ENCODE measurements around the gene TJAP1.
"Not testable (repeated sequence)": the region's sequence is repeated elsewhere in the genome, so short reads cannot be mapped to it uniquely, and the experiment has no call there.

The TJAP1 gene

DNA sequence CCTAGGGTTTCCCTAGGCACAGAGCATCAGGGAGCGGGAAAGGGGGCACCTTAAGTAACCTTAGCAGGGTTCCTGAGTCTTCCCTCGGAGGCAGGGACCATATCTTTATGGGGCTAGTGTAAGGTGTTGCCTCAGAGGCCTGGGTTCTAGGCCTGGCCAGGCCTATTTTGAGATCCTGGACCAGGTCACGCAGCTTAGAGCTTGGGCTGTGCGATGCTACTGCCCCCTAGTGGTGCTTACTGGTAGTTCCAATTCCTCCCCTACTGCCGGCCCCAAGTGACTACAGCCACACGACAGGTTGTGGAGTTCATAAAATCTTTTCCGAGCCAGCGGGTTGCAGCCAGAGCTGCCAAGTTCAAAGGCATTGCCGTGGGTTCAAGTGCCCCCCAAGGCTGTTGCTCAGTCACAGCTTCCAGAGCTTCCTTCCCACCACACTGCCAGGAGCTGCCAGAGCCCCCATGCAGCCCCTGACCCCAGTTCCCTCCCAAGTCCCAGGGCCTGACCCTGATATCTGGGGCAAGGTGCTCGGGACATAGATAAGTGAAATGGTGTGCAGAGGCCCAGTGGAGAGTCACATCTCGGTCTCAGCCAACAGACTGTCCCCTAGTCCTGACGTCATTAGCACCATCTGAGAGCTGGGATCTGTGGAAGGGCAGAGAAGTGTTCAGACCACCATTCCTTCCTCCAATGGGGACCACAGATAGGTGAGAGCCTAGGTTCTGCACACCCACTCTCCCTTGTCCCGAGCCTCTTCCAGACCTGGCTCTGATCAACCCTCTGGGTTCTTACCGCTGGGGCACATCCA is 29.5 kb downstream of the TJAP1 start:
- DNase-seq, result peak; percentile 79 to 84

DNA sequence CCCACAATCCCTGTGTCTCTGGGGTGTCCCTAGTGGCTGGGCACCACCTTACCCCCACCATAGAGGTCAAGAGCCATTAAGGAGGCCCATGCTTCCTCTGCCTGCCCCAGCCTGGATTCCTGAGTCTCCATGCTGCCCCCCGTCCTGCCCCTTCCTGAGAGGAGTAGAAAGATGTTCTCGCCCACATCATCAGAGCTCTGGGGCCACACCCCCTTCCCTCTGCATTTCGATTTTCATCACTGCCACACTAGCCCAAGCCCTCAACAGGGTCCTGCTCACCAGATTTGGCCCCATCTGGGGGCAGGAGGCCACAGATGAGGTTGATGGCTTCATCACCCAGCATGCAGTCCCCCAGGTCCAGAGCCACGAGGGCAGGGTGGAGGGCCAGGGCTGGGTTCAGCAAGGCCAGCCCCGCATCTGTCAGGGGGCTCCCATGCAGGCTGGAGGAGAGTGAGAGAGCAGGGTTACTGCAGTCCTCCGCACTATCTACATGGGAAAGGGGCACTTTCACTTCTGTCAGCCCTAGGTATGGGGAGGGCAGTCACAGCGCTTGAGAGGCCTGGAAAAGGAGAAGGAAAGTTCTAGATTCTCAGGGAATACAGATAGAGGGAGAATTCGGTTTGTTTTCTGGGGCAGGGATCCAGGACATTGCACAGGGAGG is 31.2 kb downstream of the TJAP1 start:
- DNase-seq, result no peak

DNA sequence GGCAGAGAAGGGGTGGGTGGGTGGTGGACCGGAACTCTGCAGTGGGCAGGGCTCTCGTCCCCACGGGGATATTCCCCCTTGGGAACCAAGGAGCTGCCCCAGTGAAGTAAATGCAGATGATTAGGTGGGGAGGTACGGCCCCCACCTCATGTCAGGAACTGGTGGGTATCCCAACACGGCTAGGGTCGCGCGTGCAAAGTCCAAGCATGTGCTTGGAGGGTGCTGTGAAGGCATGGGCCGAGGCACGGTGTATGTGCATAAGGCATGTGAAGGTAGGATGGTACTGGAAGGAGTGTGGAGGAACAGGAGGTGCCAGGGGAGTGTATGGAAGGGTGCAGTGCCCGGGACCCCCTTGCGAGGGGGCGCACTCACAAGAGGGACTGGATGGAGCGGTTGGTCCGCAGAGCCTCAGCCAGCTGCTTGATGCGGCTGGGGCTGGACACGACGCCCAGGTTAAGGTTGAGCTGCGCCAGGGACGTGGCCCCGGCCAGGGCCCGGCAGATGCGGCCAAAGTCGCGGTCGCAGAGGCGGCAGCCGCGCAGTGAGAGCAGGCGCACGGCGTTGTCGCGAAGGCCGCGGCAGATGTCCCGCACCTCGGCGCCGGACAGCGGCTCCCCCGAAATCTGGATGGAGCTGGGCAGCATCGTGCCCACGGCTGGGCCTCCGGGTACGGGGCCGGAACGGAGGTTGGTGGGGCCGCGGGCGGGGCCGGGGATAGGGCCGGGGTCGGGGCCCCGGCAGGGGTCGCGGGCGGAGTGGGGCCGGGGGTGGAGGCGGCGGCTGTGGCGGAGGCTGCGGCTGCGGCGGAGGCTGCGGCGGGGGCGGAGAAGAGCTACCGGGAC is 32.0 kb downstream of the TJAP1 start:
- DNase-seq, result no peak

DNA sequence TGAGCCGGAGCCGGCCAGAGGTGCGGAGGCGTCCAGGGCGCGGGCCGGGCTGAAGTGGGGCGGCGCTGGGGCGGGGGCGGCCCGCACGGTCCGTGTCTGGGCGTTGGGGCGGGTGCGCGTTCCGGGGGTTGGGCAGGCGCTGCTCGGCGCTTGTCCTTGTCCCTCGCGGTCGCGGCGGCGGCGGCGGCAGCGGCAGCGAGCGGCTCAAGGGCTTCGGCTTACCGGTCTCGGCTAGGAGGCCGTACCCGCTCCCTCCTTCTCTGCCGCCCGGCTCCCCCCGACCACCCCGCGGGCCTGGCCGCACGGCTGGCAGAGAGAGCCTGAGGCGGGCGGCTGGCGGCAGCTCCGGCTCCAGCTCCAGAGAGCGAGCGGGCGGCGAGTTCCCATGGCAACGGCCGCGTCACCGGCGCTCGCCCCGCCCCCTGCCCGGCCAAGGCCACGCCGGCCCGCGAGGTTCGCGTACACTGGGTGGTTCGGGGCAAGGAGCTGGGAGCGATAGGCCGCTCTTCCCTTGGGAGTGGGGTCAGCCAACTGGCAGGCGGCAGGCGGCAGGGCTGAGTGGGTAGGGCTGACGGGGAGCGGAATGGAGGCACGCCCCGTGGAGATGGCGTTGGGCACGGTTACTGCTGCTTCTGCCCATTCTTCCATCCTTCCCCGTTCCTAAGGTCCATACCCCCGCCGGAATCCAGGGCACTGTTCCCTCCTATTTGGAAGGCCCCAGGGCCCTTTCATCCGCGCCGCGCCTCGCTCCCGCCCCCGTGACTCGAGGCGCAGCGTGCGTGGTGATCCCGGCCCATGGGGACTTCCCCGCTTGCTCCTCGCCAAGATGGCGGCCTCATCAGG is 32.8 kb downstream of the TJAP1 start, which contains the start of gene LRRC73:
LRRC73 (minus strand) TSS at position 363 of the 843 bp plus-strand sequence. CDS start 561 bp downstream, outside the sequence.
- DNase-seq, result peak; percentile 83 to 84

DNA sequence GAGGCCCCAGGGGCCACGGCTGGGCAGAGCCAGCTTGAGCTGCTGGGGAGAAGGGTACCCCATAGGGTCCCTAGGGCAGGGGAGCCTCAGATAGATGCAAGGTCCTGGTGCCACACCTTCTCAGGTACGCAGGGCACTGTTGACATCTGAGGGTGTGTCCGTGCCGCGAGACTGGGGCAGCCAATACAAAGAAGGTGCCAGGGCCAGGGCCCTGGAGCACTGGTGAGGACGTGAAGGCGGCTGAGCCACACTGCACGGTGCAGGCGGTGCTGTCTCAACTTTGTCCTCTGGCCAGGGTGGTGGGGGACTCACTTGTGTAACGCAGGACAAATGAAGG is 33.4 kb downstream of the TJAP1 start:
- DNase-seq, result no peak

DNA sequence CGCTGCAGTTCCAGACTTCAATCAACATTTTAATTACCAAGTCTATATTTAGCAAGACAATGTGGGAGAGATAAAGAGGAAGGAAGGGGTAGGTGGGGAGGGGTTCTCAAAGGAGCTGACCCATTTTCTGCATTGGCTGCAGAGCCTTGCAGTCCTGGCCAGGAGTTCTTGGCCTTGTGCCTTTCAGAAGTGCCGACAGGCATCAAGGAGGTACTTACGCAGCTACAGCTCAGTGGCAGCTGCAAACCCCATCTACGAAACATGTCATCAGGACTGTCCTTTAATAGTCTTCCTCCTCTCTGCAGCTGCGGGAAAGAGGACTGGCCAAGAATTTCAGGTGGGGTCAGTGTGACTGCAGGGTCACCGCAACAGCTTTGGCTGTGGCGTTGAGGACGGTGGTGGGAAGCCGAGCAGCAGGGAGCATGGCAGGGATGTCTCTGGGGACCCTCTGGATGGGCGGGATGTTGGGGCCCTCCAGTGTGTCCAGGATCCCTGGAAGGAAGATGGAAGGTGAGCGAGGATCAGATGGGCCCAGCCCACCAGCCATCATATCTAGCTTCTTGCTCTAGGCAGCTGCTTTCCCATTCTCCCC is 34.5 kb downstream of the TJAP1 start:
- DNase-seq, result no peak

DNA sequence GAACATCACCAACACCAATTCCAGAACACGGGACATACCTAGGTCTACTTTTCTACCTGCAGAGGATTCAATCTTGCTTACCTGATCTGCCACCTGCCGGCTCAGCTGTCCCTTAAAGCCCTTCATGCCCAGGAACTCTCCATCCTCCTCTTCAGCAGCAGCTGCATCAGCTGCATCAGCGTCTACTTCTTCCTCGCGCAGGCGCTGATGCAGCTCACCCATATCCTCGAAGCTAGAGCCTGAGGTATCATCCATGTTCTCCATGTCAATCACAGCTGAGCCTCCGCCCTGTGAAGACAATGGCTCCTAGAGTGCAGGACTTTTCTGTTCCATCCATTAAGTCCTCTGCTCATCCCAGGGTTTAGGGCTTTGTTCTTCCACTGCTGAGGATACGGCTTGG is 38.4 kb downstream of the TJAP1 start:
- DNase-seq, result no peak

DNA sequence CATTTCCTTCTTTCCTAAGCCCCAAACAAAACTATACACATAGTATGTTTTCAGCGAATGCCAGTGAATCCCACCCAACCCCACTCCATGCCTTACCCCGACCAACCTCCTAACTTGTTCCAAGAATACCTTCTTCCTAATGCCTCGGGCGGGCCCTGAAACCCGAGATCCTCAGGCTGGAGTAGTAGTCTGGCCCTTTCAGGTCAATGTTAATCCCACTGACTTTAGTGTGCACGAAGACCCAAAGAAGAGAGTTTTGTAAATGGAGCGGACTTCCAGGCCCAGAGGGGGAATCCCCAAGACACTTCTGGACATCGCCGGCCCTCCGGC is 39.0 kb downstream of the TJAP1 start:
- DNase-seq, result no peak

DNA sequence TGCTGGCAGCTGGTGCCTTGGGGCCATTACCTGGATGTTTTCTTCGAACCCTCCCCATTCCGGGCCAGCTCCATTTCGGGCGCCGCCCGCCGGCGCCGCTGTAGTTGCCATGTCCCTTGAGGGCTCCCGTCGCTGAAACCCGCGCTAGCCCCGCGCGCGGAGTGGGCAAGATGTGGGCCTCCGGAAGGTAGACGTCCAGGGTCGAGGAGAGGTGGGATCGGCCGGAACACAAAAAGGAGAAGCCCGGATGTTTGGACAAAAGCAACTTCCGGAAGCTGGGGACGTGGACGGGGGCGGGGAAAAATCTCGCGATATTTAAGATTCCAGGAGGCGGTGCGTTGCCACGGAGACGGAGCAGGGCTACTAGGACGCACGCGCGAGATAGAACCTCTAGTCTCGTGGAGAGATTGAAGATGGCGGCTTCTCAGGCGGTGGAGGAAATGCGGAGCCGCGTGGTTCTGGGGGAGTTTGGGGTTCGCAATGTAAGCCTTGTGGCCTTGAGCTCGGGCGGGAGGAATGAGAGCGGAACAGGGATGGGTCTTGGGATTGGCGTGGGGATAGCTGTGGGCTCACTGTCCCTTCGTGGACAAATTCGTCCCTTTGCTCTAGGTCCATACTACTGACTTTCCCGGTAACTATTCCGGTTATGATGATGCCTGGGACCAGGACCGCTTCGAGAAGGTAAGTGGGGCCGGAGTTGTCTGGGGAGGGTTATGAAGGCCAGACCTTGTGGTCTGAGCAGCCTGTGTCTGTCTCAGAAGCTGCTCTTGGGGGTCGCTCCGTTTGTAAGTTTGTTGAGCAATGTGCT is 39.5 kb downstream of the TJAP1 start, which contains the start of the genes POLR1C and YIPF3:
POLR1C (plus strand) TSS at position 393 of the 808 bp plus-strand sequence; CDS start at position 414, 21 bp downstream.
YIPF3 (minus strand) TSS at position 230 of the 808 bp plus-strand sequence; CDS start at position 111, 119 bp downstream.
- DNase-seq, result peak; percentile 95 to 97

DNA sequence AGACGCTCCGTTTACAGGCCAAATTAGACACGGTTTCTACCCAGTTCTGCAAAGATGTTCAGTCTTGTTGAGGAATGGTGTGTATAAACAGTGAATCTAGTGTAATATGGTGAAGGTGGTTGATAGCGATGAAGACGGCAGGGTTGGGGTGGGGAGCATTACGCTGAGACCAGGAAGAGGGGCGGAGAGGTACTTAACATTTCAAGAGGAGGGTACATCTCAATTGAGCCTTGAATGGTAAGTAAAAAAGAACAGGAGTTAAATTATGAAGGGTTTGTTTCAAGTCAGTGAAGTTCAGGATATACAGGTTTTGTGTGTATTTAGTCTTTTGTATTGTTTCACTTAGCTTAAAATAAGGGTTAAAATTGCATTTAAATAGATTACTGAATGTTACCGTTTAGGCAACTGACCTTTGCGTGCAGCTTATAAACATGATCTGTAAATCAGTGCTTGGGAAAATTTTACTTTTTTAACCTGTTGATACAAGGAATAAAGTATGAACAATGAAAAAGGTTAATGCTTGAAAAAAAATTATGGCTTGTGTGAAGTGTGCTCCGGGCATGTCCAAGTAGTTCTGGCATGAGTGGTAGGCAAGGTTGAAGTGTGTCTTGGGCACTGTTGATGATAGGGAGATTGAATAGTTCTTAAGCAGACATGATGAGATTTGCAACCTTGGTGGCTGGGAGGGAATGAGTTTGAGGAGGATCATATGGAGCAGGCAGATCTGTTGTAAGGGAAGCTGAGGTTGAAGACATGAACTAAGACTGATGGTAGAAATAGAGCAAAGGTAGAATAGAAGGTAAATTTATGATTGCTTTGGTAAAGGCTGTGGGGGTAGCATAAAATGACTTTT is 40.4 kb downstream of the TJAP1 start:
- DNase-seq, result no peak

DNA sequence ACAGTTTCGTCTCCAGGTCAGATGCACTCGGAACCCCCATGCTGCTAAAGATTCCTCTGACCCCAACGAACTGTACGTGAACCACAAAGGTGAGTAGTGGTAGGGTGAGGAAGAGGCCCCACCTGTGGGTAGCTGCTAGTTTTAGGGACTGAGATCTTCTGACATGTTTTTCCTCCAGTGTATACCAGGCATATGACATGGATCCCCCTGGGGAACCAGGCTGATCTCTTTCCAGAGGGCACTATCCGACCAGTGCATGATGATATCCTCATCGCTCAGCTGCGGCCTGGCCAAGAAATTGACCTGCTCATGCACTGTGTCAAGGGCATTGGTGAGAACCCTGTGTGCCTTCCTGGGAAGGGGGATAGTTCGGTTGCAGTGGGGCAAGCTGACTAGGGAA is 42.7 kb downstream of the TJAP1 start:
- DNase-seq, result no peak

DNA sequence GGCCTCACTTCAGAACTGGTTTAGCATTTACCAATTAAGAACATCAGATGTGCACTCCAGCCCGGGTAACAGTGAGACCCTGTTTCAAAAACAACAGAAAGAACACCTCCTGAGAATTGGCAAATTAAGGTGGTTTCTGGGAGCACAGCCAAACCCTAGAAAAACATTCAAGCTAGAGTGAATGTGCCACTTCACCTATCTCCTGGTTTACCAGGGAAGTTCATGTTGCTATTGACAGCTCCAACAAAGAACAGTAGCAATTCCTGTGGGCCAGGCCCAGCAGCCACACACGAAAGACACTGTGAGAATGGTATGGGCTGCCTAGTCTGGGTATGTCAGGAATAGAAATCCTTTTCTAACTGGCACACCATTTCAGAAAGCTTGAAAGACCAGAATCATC is 44.5 kb downstream of the TJAP1 start:
- DNase-seq, result no peak

DNA sequence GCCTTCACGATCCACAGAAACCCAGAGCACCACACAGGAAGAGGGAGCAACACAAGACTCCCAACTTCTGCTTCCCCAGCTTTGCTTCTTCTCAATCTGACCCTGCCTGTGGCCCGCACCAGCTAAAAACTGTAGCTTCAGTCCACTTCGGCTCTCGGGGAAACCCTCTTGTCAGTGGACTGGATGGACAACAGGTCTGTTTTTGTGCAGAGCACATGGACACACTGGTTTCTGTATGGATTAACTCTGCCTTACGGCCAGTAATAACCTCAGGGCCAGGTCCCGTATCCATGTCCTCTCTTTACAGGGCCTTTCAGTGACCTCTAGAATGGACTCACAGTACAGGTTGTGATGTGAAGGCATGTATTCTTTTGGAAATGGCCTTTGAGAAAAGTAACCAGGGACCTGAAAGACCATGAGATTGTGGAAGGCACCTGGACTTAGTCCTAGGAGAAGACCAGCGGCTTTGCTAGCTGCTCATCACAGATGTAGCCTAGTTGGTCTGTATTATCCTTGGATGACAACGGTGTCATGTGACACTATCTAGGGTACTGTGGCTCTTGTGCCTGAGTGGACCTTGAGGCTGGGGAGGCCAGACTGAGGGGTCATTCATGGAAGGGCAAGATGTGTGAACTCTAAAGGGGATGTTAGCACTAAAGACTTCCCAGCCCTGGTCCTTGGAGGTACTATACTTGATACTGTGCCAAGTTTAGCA is 45.3 kb downstream of the TJAP1 start:
- DNase-seq, result no peak

DNA sequence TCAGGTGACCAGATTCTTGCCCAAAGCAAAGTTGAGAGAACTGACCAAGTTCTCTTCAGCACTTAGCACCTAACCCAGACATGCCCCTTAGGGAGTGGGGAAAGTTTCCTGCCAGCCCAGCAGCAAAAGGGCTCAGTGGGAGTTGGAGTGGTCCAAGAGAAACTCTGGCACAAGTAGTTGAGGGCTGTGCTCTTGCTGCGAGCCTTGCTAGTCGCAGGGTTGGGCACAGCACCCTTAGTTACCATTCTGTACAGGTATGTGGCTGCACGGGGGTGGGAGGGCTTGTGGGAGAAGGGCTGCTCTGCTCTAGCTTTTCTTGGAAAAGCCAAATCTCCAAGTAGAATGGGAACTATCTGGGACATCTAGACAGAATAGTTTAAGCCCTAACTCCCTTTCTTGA is 45.9 kb downstream of the TJAP1 start:
- no peak for DNase-seq

DNA sequence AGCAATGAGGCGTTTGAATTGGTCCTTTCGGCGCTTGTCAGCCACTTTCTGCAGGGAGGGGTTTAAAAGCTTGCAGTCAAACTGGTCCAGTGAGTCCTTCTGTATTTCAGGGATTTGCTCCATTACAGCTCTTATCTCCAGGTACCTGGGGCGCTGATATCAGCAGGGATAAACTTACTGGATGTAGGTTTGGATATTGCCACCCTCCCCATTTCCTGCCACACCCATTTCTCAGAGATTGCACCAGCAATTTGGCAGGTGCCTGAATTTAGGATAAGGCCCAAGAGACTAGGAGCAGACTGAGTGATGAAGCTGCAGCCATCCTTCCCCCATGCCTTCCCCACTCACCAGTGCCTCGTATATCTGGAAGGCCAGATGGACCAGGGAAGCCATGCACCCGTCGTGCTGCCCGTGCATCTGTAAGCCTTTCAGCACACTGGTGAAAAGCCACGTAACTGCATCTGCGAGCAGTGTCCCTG is 47.2 kb downstream of the TJAP1 start:
- no peak for DNase-seq

DNA sequence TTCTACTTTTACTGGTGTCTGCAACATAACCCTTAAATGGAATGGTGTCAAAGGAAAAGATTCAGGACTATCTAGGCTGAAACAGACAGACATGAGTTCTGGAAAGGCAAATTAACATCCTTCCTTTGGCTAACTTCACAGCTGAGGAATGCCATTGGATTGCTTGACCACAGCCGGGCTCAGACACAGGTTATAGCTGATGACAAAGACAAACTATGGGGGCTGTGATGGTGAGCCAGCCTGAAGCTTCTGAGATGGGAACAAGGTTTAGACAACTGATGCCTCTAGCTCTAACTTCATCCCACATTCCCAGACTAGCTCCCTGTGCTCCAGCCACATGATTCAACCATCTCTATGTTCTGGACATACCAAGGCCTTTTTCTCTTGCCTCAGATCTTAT is 54.8 kb downstream of the TJAP1 start:
- DNase-seq, result no peak

DNA sequence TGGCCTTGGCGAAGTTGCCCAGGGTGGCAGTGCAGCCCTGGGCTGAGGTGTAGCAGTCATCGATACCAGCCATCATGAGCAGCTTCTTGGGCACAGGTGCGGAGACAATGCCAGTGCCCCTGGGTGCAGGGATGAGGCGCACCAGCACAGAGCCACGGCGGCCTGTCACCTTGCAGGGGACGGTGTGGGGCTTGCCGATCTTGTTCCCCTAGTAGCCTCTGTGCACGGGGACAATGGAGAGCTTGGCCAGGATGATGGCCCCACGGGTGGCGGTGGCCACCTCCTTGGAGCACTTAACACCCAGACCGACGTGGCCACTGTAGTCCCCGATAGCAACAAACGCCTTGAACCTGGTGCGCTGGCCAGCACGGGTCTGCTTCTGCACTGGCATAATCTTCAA is 61.6 kb downstream of the TJAP1 start:
- DNase-seq, result not testable (repeated sequence)

DNA sequence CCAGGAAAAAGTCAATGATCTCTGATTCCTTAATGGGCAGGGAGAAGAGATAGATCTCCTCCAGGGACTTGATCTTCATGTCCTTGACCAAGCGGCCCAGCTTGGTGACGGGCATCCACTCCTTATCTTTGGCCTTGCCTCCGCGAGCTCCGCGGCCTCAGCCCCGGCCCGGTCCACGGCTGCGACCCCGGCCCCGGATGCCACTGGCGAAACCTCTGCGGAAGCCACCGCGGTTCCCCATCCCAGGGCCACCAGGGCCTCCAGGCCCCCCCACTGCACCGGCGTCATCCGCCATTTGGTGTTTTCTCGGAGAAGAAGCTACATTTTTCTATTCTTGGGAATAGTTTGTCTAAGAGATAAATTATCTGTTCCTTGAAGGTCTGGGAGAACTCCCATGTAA is 62.0 kb downstream of the TJAP1 start:
- not testable (repeated sequence) for DNase-seq

DNA sequence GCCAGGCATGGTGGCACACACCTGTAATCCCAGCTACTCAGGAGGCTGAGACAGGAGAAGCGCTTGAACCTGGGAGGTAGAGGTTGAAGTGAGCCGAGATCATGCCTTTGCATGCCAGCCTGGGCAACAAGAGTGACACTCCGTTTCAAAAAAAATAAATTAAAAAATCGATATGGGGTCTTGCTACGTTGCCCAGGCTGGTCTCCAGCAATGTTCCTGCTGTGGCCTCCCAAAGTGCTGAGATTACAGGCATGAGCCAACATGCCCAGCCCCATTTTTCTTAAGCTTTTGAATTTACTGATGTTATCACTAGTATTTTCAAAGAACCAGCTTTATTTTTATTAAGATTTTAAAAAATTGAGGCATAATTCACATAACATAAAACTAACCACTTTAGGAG is 63.1 kb downstream of the TJAP1 start:
- no peak for DNase-seq
